Measurements from ENCODE around the gene DNA2. TPM values are rescaled to one million over a fixed set of nuclear protein-coding genes. Genes with fewer than 3 reads are reported as not detected.

Gene DNA2
- total and polyA plus RNA-seq, 2 experiments from 2014 or later = 2.4 to 9.3 TPM

DNA sequence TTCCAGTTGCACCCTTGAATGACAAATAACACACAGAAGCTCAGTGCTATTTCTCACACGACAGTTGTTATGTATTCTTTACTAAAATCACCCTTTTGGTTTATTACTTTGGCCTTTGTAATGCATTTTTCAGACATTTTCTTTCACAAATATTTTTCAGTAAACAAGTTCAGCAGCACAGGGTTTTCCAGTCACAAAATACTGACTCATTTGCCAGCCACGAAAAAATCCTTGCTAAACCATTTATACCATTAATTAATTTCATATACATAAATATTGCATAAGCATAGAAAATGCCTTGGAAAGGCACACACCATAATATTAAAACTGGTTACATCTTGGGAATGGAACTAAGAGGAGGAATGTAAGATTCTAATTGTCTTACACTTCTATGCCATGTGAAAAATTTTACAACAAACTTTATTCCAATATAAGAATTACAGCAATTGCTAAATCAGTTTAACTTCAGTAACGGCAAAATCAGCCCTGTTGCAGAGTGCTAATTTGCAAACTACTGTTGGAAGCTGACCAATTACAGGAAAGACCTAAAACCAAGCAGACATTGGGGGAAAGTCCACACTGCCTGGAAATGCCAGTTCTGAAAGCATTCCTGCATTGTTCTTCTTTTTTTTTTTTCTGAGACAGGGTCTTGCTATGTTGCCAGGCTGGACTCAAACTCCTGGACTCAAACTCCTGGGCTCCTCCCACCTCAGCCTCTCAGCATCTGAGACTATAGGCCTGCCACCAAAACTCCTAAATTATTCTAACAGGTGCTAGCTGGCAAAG is 107.5 kb downstream of the DNA2 start:
- no peak overlapping the region for H3K4me2 ChIP-seq
- H3K27me3 ChIP-seq = no peaks in the 10 kb centered on the region
- no peak for DNase-seq (ENCODE audit: low spot score)
- no peak overlapping the region for H3K27ac ChIP-seq
- TF ChIP-seq EZH2phosphoT487 (IDR thresholded peaks at IDR 0.05; ENCODE audit: low read depth, severe bottlenecking, unreplicated experiment) = no peak
- TF ChIP-seq EZH2 (IDR thresholded peaks at IDR 0.05; ENCODE audit: borderline replicate concordance) = no peak
- TF ChIP-seq, protein P1, sequence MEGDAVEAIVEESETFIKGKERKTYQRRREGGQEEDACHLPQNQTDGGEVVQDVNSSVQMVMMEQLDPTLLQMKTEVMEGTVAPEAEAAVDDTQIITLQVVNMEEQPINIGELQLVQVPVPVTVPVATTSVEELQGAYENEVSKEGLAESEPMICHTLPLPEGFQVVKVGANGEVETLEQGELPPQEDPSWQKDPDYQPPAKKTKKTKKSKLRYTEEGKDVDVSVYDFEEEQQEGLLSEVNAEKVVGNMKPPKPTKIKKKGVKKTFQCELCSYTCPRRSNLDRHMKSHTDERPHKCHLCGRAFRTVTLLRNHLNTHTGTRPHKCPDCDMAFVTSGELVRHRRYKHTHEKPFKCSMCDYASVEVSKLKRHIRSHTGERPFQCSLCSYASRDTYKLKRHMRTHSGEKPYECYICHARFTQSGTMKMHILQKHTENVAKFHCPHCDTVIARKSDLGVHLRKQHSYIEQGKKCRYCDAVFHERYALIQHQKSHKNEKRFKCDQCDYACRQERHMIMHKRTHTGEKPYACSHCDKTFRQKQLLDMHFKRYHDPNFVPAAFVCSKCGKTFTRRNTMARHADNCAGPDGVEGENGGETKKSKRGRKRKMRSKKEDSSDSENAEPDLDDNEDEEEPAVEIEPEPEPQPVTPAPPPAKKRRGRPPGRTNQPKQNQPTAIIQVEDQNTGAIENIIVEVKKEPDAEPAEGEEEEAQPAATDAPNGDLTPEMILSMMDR (IDR thresholded peaks at IDR 0.05; ENCODE audit: poor library complexity) = no peak
- H2AFZ ChIP-seq = no peak overlapping the region
- no peaks in the 10 kb centered on the region for H3K36me3 ChIP-seq (replicated peaks; ENCODE audit: insufficient read depth, low read depth)
- 89% methylated on average over 3 of the region's 3 CpGs for WGBS (ENCODE audit: low lambda C conversion rate, missing lambda C conversion rate)
- no peaks in the 10 kb centered on the region for H3K4me1 ChIP-seq (ENCODE audit: insufficient read depth)
- H3K9me2 ChIP-seq (replicated peaks; ENCODE audit: insufficient read depth) = no peaks in the 10 kb centered on the region
- no peaks in the 10 kb centered on the region for H3K9me3 ChIP-seq (ENCODE audit: low read depth)
- H4K20me1 ChIP-seq (ENCODE audit: insufficient read depth, poor library complexity, severe bottlenecking) = no peaks in the 10 kb centered on the region
- H3K79me2 ChIP-seq = no peaks in the 10 kb centered on the region
- no peak overlapping the region for H3K4me3 ChIP-seq

Small RNA genes within 50 kb of the gene (small RNA-seq; reads per million reads assigned to genes)
- gene RF00019 = not detected
- gene RNA5SP319 = not detected

Other genes with a start within 250 kb of the DNA2 start
- 0.17 TPM in 1 of 2 replicates, not detected in the other for gene ATOH7, start 239.9 kb downstream of the DNA2 start, total RNA-seq
- not detected in 2 replicates for gene ATOH7, start 239.9 kb downstream of the DNA2 start, polyA plus RNA-seq
- 26.8 and 31.5 TPM in 2 replicates for gene HNRNPH3, start 139.9 kb downstream of the DNA2 start, total RNA-seq
- gene HNRNPH3, start 139.9 kb downstream of the DNA2 start, polyA plus RNA-seq = 134 and 135 TPM in 2 replicates
- 37.0 and 42.2 TPM in 2 replicates for gene PBLD, start 139.0 kb downstream of the DNA2 start, total RNA-seq
- gene PBLD, start 139.0 kb downstream of the DNA2 start, polyA plus RNA-seq = 12.8 and 26.1 TPM in 2 replicates
- gene RUFY2, start 64.7 kb downstream of the DNA2 start, total RNA-seq = 12.7 and 19.0 TPM in 2 replicates
- gene RUFY2, start 64.7 kb downstream of the DNA2 start, polyA plus RNA-seq = 9.4 and 11.5 TPM in 2 replicates
- 22.1 and 23.5 TPM in 2 replicates for gene SLC25A16, start 55.5 kb upstream of the DNA2 start, total RNA-seq
- 9.9 and 10.7 TPM in 2 replicates for gene SLC25A16, start 55.5 kb upstream of the DNA2 start, polyA plus RNA-seq
- 10.4 and 13.6 TPM in 2 replicates for gene TET1, start 88.4 kb upstream of the DNA2 start, total RNA-seq
- 2.4 and 3.2 TPM in 2 replicates for gene TET1, start 88.4 kb upstream of the DNA2 start, polyA plus RNA-seq
- gene CCAR1, start 249.3 kb upstream of the DNA2 start, total RNA-seq = 51.3 and 62.3 TPM in 2 replicates
- 58.9 and 61.8 TPM in 2 replicates for gene CCAR1, start 249.3 kb upstream of the DNA2 start, polyA plus RNA-seq

Data from hepatocyte (in vitro differentiated cells).